Measurements from ENCODE around the gene BCAM.
A peak's percentile ranks its signal among the peaks of the same experiment; 100 is the strongest.
"Not testable (repeated sequence)": the region's sequence is repeated elsewhere in the genome, so short reads cannot be mapped to it uniquely, and the experiment has no call there.

Gene BCAM

GRCh38 chr19:44851427-44851826 is 42.5 kb downstream of the BCAM start:
- DNase-seq = no peak

GRCh38 chr19:44855606-44856005 is 46.7 kb downstream of the BCAM start:
- DNase-seq = no peak

GRCh38 chr19:44856421-44857083 is 47.6 kb downstream of the BCAM start:
- DNase-seq = peak; percentile 85

GRCh38 chr19:44857837-44858236 is 48.9 kb downstream of the BCAM start:
- DNase-seq = no peak

- DNase-seq = not testable (repeated sequence)
Observed at GRCh38 chr19:44861576-44861975, 52.7 kb downstream of the BCAM start.

GRCh38 chr19:44863990-44864389 is 55.1 kb downstream of the BCAM start:
- DNase-seq = no peak

GRCh38 chr19:44865196-44865767 is 56.4 kb downstream of the BCAM start:
- no peak for DNase-seq

- DNase-seq = no peak
Observed at GRCh38 chr19:44866664-44867063, 57.8 kb downstream of the BCAM start.

GRCh38 chr19:44867578-44867977 is 58.7 kb downstream of the BCAM start:
- no peak for DNase-seq

- no peak for DNase-seq
Observed at GRCh38 chr19:44869733-44870470, 61.0 kb downstream of the BCAM start.
